Measurements from ENCODE around the gene MELTF.

DNA sequence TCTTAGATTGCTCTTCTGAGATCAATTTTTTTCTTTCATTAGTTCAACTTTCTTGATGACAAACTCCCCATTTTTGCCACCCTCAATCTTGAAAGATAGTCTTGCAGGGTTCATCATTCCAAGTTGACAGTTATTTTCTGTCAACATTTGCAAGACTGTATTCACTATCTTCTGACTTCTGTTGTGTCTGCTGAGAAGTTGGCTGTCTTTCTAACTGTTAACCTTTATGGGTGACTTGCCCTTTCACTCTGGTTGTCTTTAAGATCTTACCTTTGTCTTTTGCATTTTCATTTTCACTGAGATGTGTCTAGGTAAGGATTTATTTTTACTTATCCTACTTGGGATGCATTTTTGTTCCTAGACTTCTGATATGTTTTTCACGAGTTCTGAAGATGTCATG lies 46.4 kb downstream of the MELTF start:
- TF ChIP-seq, protein P1, sequence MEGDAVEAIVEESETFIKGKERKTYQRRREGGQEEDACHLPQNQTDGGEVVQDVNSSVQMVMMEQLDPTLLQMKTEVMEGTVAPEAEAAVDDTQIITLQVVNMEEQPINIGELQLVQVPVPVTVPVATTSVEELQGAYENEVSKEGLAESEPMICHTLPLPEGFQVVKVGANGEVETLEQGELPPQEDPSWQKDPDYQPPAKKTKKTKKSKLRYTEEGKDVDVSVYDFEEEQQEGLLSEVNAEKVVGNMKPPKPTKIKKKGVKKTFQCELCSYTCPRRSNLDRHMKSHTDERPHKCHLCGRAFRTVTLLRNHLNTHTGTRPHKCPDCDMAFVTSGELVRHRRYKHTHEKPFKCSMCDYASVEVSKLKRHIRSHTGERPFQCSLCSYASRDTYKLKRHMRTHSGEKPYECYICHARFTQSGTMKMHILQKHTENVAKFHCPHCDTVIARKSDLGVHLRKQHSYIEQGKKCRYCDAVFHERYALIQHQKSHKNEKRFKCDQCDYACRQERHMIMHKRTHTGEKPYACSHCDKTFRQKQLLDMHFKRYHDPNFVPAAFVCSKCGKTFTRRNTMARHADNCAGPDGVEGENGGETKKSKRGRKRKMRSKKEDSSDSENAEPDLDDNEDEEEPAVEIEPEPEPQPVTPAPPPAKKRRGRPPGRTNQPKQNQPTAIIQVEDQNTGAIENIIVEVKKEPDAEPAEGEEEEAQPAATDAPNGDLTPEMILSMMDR (IDR thresholded peaks at IDR 0.05), result no peak
- no peak for TF ChIP-seq POLR2A (IDR thresholded peaks at IDR 0.05)

Measured in right lobe of liver (tissue), 4 donors.